ENCODE data around the gene WFS1.

WFS1 gene

GRCh38 chr4:6272863-6273660, 3.4 kb downstream of the WFS1 start:
- H3K4me3 ChIP-seq (ENCODE audit: control insufficient read depth, low read depth, low read length) = no peak overlapping the region
- TF ChIP-seq, protein P1, sequence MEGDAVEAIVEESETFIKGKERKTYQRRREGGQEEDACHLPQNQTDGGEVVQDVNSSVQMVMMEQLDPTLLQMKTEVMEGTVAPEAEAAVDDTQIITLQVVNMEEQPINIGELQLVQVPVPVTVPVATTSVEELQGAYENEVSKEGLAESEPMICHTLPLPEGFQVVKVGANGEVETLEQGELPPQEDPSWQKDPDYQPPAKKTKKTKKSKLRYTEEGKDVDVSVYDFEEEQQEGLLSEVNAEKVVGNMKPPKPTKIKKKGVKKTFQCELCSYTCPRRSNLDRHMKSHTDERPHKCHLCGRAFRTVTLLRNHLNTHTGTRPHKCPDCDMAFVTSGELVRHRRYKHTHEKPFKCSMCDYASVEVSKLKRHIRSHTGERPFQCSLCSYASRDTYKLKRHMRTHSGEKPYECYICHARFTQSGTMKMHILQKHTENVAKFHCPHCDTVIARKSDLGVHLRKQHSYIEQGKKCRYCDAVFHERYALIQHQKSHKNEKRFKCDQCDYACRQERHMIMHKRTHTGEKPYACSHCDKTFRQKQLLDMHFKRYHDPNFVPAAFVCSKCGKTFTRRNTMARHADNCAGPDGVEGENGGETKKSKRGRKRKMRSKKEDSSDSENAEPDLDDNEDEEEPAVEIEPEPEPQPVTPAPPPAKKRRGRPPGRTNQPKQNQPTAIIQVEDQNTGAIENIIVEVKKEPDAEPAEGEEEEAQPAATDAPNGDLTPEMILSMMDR (IDR thresholded peaks at IDR 0.05; ENCODE audit: control insufficient read depth, insufficient read depth, low read depth, low read length, missing control alignments) = no peak
- DNase-seq (ENCODE audit: low read depth) = peak; percentile 20

GRCh38 chr4:6273661-6273990, 4.0 kb downstream of the WFS1 start:
- TF ChIP-seq, protein P1 (IDR thresholded peaks at IDR 0.05; ENCODE audit: control insufficient read depth, insufficient read depth, low read depth, low read length, missing control alignments) = no peak
- no peak overlapping the region for H3K4me3 ChIP-seq (ENCODE audit: control insufficient read depth, low read depth, low read length)
- DNase-seq (ENCODE audit: low read depth) = no peak

DNA sequence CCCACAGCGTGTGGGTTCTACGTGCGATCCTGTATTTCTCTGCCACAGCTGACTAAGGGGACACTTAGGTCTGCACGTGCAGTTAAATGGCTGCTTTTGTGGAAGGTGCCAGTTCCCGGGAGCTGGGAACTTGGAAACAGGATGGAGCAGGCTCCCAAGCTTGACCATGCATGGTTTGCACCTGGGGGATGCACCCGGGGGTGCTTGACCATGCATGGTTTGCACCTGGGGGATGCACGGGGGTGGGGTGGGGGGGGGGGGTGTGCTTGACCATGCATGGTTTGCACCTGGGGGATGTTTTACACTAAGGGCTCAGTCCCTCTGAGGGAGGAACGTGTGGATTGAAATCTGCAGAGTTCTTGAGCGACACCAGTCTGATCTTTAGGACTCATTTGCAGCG, 5.7 kb downstream of the WFS1 start:
- H3K4me3 ChIP-seq (ENCODE audit: control insufficient read depth, low read depth, low read length) = no peak overlapping the region

DNA sequence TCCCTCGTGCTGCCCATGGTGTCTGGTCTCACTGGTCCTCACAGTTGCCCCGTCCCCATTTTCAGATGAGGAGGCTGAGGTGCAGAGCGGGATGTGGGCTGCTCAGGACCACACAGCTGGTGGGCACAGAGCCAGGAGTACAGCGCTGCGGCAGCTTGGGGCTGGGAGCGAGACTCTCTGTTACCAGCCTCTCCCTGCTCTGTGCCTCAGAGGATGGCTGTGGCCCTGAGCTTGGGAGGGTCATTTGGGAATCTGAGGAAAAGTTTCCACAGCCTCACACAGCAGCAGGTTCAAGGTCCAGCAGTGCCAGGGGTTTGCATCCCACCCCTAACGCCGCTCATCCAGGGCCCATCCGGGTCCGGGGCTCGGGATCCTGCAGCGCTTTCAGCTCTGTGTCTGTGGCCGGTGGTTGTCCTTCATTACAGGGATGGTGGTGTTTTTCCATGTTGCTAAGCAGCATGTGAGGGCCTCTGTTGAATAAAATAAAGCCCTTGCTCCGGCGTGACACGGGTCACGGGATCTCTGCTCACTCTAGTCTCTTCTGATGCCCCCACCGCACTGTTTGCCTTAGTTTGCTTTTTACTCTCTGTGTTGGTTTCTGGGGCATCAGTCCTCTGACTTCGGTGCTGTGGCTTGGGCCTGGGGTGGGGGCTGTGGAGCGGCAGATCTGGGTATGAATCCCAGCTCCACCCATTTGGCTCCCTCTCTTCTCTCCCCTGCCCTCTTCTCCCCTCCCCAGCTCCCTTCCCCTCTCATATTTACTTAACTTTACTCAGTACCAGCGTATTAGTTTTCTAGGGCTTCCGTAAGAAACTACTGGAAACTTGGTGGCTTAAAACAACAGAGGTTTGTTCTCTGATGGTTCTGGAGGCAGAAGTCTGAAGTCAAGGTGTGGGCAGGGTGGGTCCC, 6.5 kb downstream of the WFS1 start:
- DNase-seq (ENCODE audit: low read depth) = no peak
- TF ChIP-seq, protein P1 (IDR thresholded peaks at IDR 0.05; ENCODE audit: control insufficient read depth, insufficient read depth, low read depth, low read length, missing control alignments) = no peak
- H3K4me3 ChIP-seq (ENCODE audit: control insufficient read depth, low read depth, low read length) = no peak overlapping the region

More for the DNA sequence above, 5.7 kb downstream of the WFS1 start:
- DNase-seq (ENCODE audit: low read depth) = no peak
- TF ChIP-seq, protein P1 (IDR thresholded peaks at IDR 0.05; ENCODE audit: control insufficient read depth, insufficient read depth, low read depth, low read length, missing control alignments) = no peak

DNA sequence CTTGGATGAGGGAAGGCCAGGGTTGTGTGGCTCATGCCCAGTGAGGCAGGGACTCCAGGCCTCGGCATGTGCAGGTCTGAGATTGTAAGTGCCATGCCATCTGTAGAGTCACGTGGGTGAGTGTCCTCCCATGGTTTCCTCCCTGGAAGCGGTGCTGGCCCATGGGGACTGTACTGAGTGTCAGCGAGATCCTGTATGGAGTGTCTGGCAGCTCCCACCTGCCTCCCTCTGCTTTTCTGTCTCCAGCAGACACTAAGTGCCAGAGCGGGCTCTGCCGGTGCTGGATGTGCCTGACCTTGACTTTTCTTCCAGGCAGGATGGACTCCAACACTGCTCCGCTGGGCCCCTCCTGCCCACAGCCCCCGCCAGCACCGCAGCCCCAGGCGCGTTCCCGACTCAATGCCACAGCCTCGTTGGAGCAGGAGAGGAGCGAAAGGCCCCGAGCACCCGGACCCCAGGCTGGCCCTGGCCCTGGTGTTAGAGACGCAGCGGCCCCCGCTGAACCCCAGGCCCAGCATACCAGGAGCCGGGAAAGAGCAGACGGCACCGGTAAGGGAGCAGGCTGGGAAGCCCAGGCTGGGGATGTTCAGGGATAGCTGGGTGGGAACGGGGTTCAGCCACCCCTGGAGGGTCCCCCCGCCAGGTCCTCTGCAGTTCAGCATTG, 7.6 kb downstream of the WFS1 start:
- no peak overlapping the region for H3K4me3 ChIP-seq (ENCODE audit: control insufficient read depth, low read depth, low read length)
- TF ChIP-seq, protein P1 (IDR thresholded peaks at IDR 0.05; ENCODE audit: control insufficient read depth, insufficient read depth, low read depth, low read length, missing control alignments) = no peak
- no peak for DNase-seq (ENCODE audit: low read depth)
